HEK293 (cell line): ENCODE measurements around the gene RLN3.

Experiments used
- CTCF ChIA-PET: fragments of 350-600 bp; formaldehyde crosslinking; extraction: SDS; loops from one replicate; lab custom pipeline; 2021; ENCODE audit warnings: antibody characterized with exemption; lab: Yijun Ruan, JAX
- POLR2A ChIA-PET: fragments of 300-600 bp; formaldehyde crosslinking; extraction: SDS; loops from one replicate; lab custom pipeline; 2020; ENCODE audit warnings: antibody characterized with exemption, inconsistent platforms; lab: Yijun Ruan, JAX
- H3K27ac ChIP-seq: fragments of 200-500 bp; sonication (Bioruptor generic); 2 replicates; pipeline ENCODE4 v1.5.1; 2014; ENCODE audit warnings: low read depth, low read length, control low read depth, inconsistent platforms; ENCODE audit errors: extremely low read depth
- H3K36me3 ChIP-seq, 2 experiments: fragments of 200-500 bp in 1 of 2; sonication (Bioruptor generic) in 1 of 2; 1 replicate in 1 of 2; 2 replicates in 1 of 2; pipeline ENCODE4 v1.5.1; 2014 to 2017; ENCODE audit warnings: inconsistent platforms in 2 of 2, low read length in 2 of 2; ENCODE audit not compliant: control insufficient read depth in 2 of 2, insufficient read depth in 1 of 2
- H3K4me1 ChIP-seq: fragments of 200-500 bp; sonication (Bioruptor generic); 2 replicates; pipeline ENCODE4 v1.5.1; 2014; ENCODE audit warnings: mild to moderate bottlenecking, low read length, inconsistent platforms; ENCODE audit not compliant: control insufficient read depth, insufficient read depth
- H3K4me3 ChIP-seq: 2 replicates; pipeline ENCODE4 v1.5.1; 2011; ENCODE audit warnings: low read depth, mild to moderate bottlenecking, control low read depth, low read length, moderate library complexity
- H3K9me3 ChIP-seq: fragments of 200-500 bp; sonication (Bioruptor generic); 2 replicates; pipeline ENCODE4 v1.5.1; 2014; ENCODE audit warnings: low read depth, low read length, inconsistent platforms; ENCODE audit not compliant: control insufficient read depth, insufficient read depth
- FEZF1 ChIP-seq: fragments of 450-650 bp; formaldehyde crosslinking; IDR thresholded peaks from 2 replicates; pipeline ENCODE4 v1.5.1; 2016; ENCODE audit warnings: missing biosample characterization, missing genetic modification characterization
- HIC1 ChIP-seq: fragments of 450-650 bp; formaldehyde crosslinking; IDR thresholded peaks from 2 replicates; pipeline ENCODE4 v1.5.1; 2016; ENCODE audit warnings: missing biosample characterization, missing genetic modification characterization
- KLF9 ChIP-seq: fragments of 450-650 bp; formaldehyde crosslinking; IDR thresholded peaks from 2 replicates; pipeline ENCODE4 v1.5.1; 2016; ENCODE audit warnings: missing biosample characterization, missing genetic modification characterization, low read depth
- OSR2 ChIP-seq: fragments of 450-650 bp; formaldehyde crosslinking; IDR thresholded peaks from 2 replicates; pipeline ENCODE4 v1.5.1; 2016; ENCODE audit warnings: missing biosample characterization, missing genetic modification characterization
- OVOL3 ChIP-seq: fragments of 450-650 bp; formaldehyde crosslinking; IDR thresholded peaks from 2 replicates; pipeline ENCODE4 v1.5.1; 2016; ENCODE audit warnings: missing biosample characterization, missing genetic modification characterization
- WT1 ChIP-seq: fragments of 450-650 bp; formaldehyde crosslinking; IDR thresholded peaks from 2 replicates; pipeline ENCODE4 v1.5.1; 2016; ENCODE audit warnings: missing biosample characterization, missing genetic modification characterization
- ZBTB21 ChIP-seq: fragments of 450-650 bp; formaldehyde crosslinking; IDR thresholded peaks from 2 replicates; pipeline ENCODE4 v1.5.1; 2017; ENCODE audit warnings: missing biosample characterization, missing genetic modification characterization
- ZBTB44 ChIP-seq: fragments of 450-650 bp; IDR thresholded peaks from 2 replicates; pipeline ENCODE4 v1.5.1; 2018; ENCODE audit warnings: missing biosample characterization, mild to moderate bottlenecking, missing genetic modification characterization
- ZFHX2 ChIP-seq: fragments of 450-650 bp; formaldehyde crosslinking; conservative IDR thresholded peaks from 2 replicates; pipeline ENCODE4 v1.5.1; 2016; ENCODE audit warnings: missing biosample characterization, missing genetic modification characterization
- ZNF23 ChIP-seq: fragments of 450-650 bp; formaldehyde crosslinking; IDR thresholded peaks from 2 replicates; pipeline ENCODE4 v1.5.1; 2016; ENCODE audit warnings: missing biosample characterization, missing genetic modification characterization, borderline replicate concordance
- ZNF426 ChIP-seq: fragments of 450-650 bp; formaldehyde crosslinking; IDR thresholded peaks from 2 replicates; pipeline ENCODE4 v1.5.1; 2017; ENCODE audit warnings: missing biosample characterization, missing genetic modification characterization, mild to moderate bottlenecking, inconsistent platforms, moderate library complexity
- ZNF510 ChIP-seq: fragments of 450-650 bp; formaldehyde crosslinking; IDR thresholded peaks from 2 replicates; pipeline ENCODE4 v1.5.1; 2018; ENCODE audit warnings: mild to moderate bottlenecking, missing genetic modification characterization, missing biosample characterization; ENCODE audit not compliant: insufficient replicate concordance
- ZNF558 ChIP-seq: fragments of 450-650 bp; formaldehyde crosslinking; IDR thresholded peaks from 2 replicates; pipeline ENCODE4 v1.5.1; 2016; ENCODE audit warnings: missing biosample characterization, missing genetic modification characterization
- ZNF654 ChIP-seq: fragments of 450-650 bp; formaldehyde crosslinking; IDR thresholded peaks from 2 replicates; pipeline ENCODE4 v1.5.1; 2016; ENCODE audit warnings: low read depth, missing biosample characterization, missing genetic modification characterization
- ZNF768 ChIP-seq: fragments of 450-650 bp; formaldehyde crosslinking; IDR thresholded peaks from 2 replicates; pipeline ENCODE4 v1.5.1; 2018; ENCODE audit warnings: missing biosample characterization, mild to moderate bottlenecking, missing genetic modification characterization
- ZNF843 ChIP-seq: fragments of 450-650 bp; formaldehyde crosslinking; IDR thresholded peaks from 2 replicates; pipeline ENCODE4 v1.5.1; 2016; ENCODE audit warnings: missing biosample characterization, missing genetic modification characterization
- ZSCAN30 ChIP-seq: fragments of 450-650 bp; IDR thresholded peaks from 2 replicates; pipeline ENCODE4 v1.5.1; 2018; ENCODE audit warnings: missing biosample characterization, mild to moderate bottlenecking, missing genetic modification characterization, moderate library complexity
- TF ChIP-seq, protein P1 (sequence below): fragments of 450-650 bp; formaldehyde crosslinking; IDR thresholded peaks from 2 replicates; pipeline ENCODE4 v1.5.1; 2017; ENCODE audit warnings: missing biosample characterization, missing genetic modification characterization

RLN3 gene

GRCh38 chr19:14006766-14007562 is 21.0 kb upstream of the RLN3 start (continued):
- TF ChIP-seq KLF9 (peak; percentile 51; the same call in 1 of the 2 replicates), WT1 (tag by site-specific recombination) (peak; percentile 70), ZNF843 (tag by site-specific recombination) (peak; percentile 76), ZNF426 (tag by site-specific recombination) (no peak)

GRCh38 chr19:14012378-14012915 is 15.5 kb upstream of the RLN3 start:
- POLR2A ChIA-PET, result no interaction called here
- H3K9me3 ChIP-seq, result no peaks in the 10 kb centered on the region
- H3K4me1 ChIP-seq, result no peaks in the 10 kb centered on the region
- H3K4me3 ChIP-seq, result no peak overlapping the region
- CTCF ChIA-PET, result no interaction called here
- TF ChIP-seq HIC1 (tag by site-specific recombination) (no peak), ZNF843 (tag by site-specific recombination) (0 out of 2 replicates have a peak, but pooled peaks have one; percentile 22), OVOL3 (tag by site-specific recombination) (0 out of 2 replicates have a peak, but pooled peaks have one; percentile 17), ZFHX2 (no peak), ZNF23 (tag by site-specific recombination) (no peak), FEZF1 (tag by site-specific recombination) (0 out of 2 replicates have a peak, but pooled peaks have one; percentile 22), ZNF558 (tag by site-specific recombination) (peak; percentile 98), WT1 (tag by site-specific recombination) (0 out of 2 replicates have a peak, but pooled peaks have one; percentile 26), ZSCAN30 (tag by site-specific recombination) (no peak), ZBTB21 (tag by site-specific recombination) (no peak), ZBTB44 (tag by site-specific recombination) (no peak), OSR2 (tag by site-specific recombination) (peak; percentile 47; the same call in 1 of the 2 replicates), ZNF654 (tag by site-specific recombination) (no peak), ZNF510 (tag by site-specific recombination) (no peak), ZNF768 (tag by site-specific recombination) (no peak)
- TF ChIP-seq, protein P1, sequence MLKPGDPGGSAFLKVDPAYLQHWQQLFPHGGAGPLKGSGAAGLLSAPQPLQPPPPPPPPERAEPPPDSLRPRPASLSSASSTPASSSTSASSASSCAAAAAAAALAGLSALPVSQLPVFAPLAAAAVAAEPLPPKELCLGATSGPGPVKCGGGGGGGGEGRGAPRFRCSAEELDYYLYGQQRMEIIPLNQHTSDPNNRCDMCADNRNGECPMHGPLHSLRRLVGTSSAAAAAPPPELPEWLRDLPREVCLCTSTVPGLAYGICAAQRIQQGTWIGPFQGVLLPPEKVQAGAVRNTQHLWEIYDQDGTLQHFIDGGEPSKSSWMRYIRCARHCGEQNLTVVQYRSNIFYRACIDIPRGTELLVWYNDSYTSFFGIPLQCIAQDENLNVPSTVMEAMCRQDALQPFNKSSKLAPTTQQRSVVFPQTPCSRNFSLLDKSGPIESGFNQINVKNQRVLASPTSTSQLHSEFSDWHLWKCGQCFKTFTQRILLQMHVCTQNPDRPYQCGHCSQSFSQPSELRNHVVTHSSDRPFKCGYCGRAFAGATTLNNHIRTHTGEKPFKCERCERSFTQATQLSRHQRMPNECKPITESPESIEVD (tag by site-specific recombination), result peak; percentile 90
- TF ChIP-seq, all 188 proteins: peak for 7
- Histone ChIP-seq H3K36me3 (no peaks in the 10 kb centered on the region), H3K27ac (peak overlapping the region; percentile 7; the same call in 1 of the 2 replicates)
